Fibroblast of lung (primary cell): ENCODE results near the gene MIER2.

ENCODE experiments used
- EZH2 ChIP-seq: IDR thresholded peaks from 2 replicates; pipeline ENCODE4 v1.5.1; 2012; ENCODE audit warnings: low read length, control low read depth, mild to moderate bottlenecking; ENCODE audit errors: missing control alignments
- TF ChIP-seq, protein P1 (sequence below), 2 donors: IDR thresholded peaks in 1 of 2; conservative IDR thresholded peaks in 1 of 2; 1 replicate in 1 of 2; 2 replicates in 1 of 2; pipeline ENCODE4 v1.5.1; 2011 to 2012; ENCODE audit warnings: low read length in 2 of 2, control low read depth in 1 of 2, inconsistent platforms in 1 of 2, low read depth in 1 of 2, mild to moderate bottlenecking in 1 of 2

GRCh38 chr19:334296-335071 is 10.1 kb downstream of the MIER2 start:
- TF ChIP-seq, protein P1, sequence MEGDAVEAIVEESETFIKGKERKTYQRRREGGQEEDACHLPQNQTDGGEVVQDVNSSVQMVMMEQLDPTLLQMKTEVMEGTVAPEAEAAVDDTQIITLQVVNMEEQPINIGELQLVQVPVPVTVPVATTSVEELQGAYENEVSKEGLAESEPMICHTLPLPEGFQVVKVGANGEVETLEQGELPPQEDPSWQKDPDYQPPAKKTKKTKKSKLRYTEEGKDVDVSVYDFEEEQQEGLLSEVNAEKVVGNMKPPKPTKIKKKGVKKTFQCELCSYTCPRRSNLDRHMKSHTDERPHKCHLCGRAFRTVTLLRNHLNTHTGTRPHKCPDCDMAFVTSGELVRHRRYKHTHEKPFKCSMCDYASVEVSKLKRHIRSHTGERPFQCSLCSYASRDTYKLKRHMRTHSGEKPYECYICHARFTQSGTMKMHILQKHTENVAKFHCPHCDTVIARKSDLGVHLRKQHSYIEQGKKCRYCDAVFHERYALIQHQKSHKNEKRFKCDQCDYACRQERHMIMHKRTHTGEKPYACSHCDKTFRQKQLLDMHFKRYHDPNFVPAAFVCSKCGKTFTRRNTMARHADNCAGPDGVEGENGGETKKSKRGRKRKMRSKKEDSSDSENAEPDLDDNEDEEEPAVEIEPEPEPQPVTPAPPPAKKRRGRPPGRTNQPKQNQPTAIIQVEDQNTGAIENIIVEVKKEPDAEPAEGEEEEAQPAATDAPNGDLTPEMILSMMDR (conservative IDR thresholded peaks at IDR 0.05 in 1 of 2, IDR thresholded peaks at IDR 0.05 in 1 of 2; ENCODE audit: low read depth in 1 of 2, low read length in 2 of 2), result no peak
- TF ChIP-seq EZH2, result no peak
